ENCODE data around the gene TMC6.

The TMC6 gene

DNA sequence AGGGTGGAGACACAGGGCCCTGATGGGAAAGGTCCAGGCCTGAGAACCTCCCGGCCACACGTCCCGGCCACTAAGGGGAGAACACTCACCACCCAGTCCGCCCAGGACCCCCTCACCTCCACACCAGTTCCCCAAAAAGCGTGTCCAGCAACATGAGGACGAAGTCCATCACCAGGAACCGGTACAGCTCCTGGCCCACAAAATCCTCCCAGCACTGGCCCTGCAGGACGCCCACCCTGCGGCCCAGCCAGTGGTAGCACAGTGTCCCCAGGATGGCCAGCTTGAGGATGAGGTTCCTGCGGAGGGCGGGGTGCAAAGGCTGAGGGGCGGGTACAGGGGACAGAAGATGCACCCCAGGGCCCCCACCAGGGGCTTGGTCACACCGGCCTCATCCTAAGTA, 8.0 kb downstream of the TMC6 start:
- Histone ChIP-seq H3K18ac (ENCODE audit: low read depth in 1 of 2, low read length in 2 of 2) (no peak overlapping the region), H3K9me3 (ENCODE audit: control insufficient read depth, low read length) (no peaks in the 10 kb centered on the region), H3K36me3 (ENCODE audit: control insufficient read depth in 1 of 2, insufficient read depth in 2 of 2, low read depth in 1 of 2, low read length in 2 of 2) (peaks cover 0 to 83% of the 10 kb centered on the region in 2 experiments), H3K79me1 (replicated peaks; ENCODE audit: low read length, poor library complexity, severe bottlenecking) (peaks cover 19% of the 10 kb centered on the region), H2BK12ac (ENCODE audit: low read length in 2 of 2) (no peak overlapping the region), H2AFZ (ENCODE audit: low read depth, low read length) (no peak overlapping the region), H3K4me2 (ENCODE audit: low read length, poor library complexity, severe bottlenecking) (no peak overlapping the region), H2BK120ac (ENCODE audit: low read depth, low read length) (no peak overlapping the region), H3K23ac (ENCODE audit: low read length in 2 of 2) (no peak overlapping the region), H3K4ac (ENCODE audit: low read depth in 1 of 2, low read length in 2 of 2) (no peak overlapping the region), H3K4me1 (ENCODE audit: control insufficient read depth, insufficient read depth, low read depth, low read length) (peaks cover 5% of the 10 kb centered on the region), H4K91ac (ENCODE audit: low read length) (no peak overlapping the region), H2BK15ac (ENCODE audit: low read depth, poor library complexity, severe bottlenecking) (no peak overlapping the region), H3K4me3 (ENCODE audit: insufficient read depth in 1 of 2, low read depth in 1 of 2, low read length in 2 of 2) (no peak overlapping the region), H3K27me3 (ENCODE audit: control insufficient read depth in 1 of 2, insufficient read depth in 1 of 2, low read length in 2 of 2) (peaks cover 0 to 6% of the 10 kb centered on the region in 2 experiments), H3K27ac (ENCODE audit: low read length, poor library complexity, severe bottlenecking) (no peak overlapping the region), H3K14ac (ENCODE audit: low read length in 2 of 2) (no peak overlapping the region), H2AK5ac (ENCODE audit: low read length, severe bottlenecking) (no peak overlapping the region), H4K8ac (ENCODE audit: low read length) (no peak overlapping the region), H3K9ac (ENCODE audit: low read length) (no peak overlapping the region), H2BK5ac (ENCODE audit: low read depth, low read length, poor library complexity, severe bottlenecking) (no peak overlapping the region)
- no peak for DNase-seq
- 97% methylated on average over 13 of the region's 13 CpGs for WGBS

GRCh38 chr17:78118801-78119241, 9.7 kb downstream of the TMC6 start:
- H2BK15ac ChIP-seq (ENCODE audit: low read depth, poor library complexity, severe bottlenecking), result no peak overlapping the region
- H3K36me3 ChIP-seq (ENCODE audit: control insufficient read depth in 1 of 2, insufficient read depth in 2 of 2, low read depth in 1 of 2, low read length in 2 of 2), result peaks cover 0 to 77% of the 10 kb centered on the region in 2 experiments
- no peak overlapping the region for H3K18ac ChIP-seq (ENCODE audit: low read depth in 1 of 2, low read length in 2 of 2)
- H2AK5ac ChIP-seq (ENCODE audit: low read length, severe bottlenecking), result no peak overlapping the region
- H2AFZ ChIP-seq (ENCODE audit: low read depth, low read length), result no peak overlapping the region
- H3K4ac ChIP-seq (ENCODE audit: low read depth in 1 of 2, low read length in 2 of 2), result no peak overlapping the region
- H2BK5ac ChIP-seq (ENCODE audit: low read depth, low read length, poor library complexity, severe bottlenecking), result no peak overlapping the region
- H3K79me1 ChIP-seq (replicated peaks; ENCODE audit: low read length, poor library complexity, severe bottlenecking), result peaks cover 15% of the 10 kb centered on the region
- H3K9ac ChIP-seq (ENCODE audit: low read length), result no peak overlapping the region
- no peak overlapping the region for H3K27ac ChIP-seq (ENCODE audit: low read length, poor library complexity, severe bottlenecking)
- no peak overlapping the region for H2BK120ac ChIP-seq (ENCODE audit: low read depth, low read length)
- H2BK12ac ChIP-seq (ENCODE audit: low read length in 2 of 2), result no peak overlapping the region
- no peak overlapping the region for H3K4me2 ChIP-seq (ENCODE audit: low read length, poor library complexity, severe bottlenecking)
- H3K4me3 ChIP-seq (ENCODE audit: insufficient read depth in 1 of 2, low read depth in 1 of 2, low read length in 2 of 2), result peak overlapping the region in 1 of 2 experiments; percentile 33
- H3K9me3 ChIP-seq (ENCODE audit: control insufficient read depth, low read length), result no peaks in the 10 kb centered on the region
- no peak for DNase-seq
- WGBS, result 97% methylated on average over 14 of the region's 14 CpGs
- H3K4me1 ChIP-seq (ENCODE audit: control insufficient read depth, insufficient read depth, low read depth, low read length), result peaks cover 3% of the 10 kb centered on the region
- no peak overlapping the region for H3K14ac ChIP-seq (ENCODE audit: low read length in 2 of 2)
- no peak overlapping the region for H3K23ac ChIP-seq (ENCODE audit: low read length in 2 of 2)
- peaks cover 0 to 21% of the 10 kb centered on the region in 2 experiments for H3K27me3 ChIP-seq (ENCODE audit: control insufficient read depth in 1 of 2, insufficient read depth in 1 of 2, low read length in 2 of 2)
- H4K8ac ChIP-seq (ENCODE audit: low read length), result no peak overlapping the region
- no peak overlapping the region for H4K91ac ChIP-seq (ENCODE audit: low read length)

- no peak overlapping the region for H3K23ac ChIP-seq (ENCODE audit: low read length in 2 of 2)
- H3K14ac ChIP-seq (ENCODE audit: low read length in 2 of 2), result no peak overlapping the region
- H4K91ac ChIP-seq (ENCODE audit: low read length), result no peak overlapping the region
- peaks cover 0 to 73% of the 10 kb centered on the region in 2 experiments for H3K36me3 ChIP-seq (ENCODE audit: control insufficient read depth in 1 of 2, insufficient read depth in 2 of 2, low read depth in 1 of 2, low read length in 2 of 2)
- H3K9me3 ChIP-seq (ENCODE audit: control insufficient read depth, low read length), result no peaks in the 10 kb centered on the region
- H3K4me2 ChIP-seq (ENCODE audit: low read length, poor library complexity, severe bottlenecking), result no peak overlapping the region
- peaks cover 0 to 34% of the 10 kb centered on the region in 2 experiments for H3K27me3 ChIP-seq (ENCODE audit: control insufficient read depth in 1 of 2, insufficient read depth in 1 of 2, low read length in 2 of 2)
- no peak overlapping the region for H3K4ac ChIP-seq (ENCODE audit: low read depth in 1 of 2, low read length in 2 of 2)
- H3K27ac ChIP-seq (ENCODE audit: low read length, poor library complexity, severe bottlenecking), result no peak overlapping the region
- DNase-seq, result no peak
- peaks cover 6% of the 10 kb centered on the region for H3K4me1 ChIP-seq (ENCODE audit: control insufficient read depth, insufficient read depth, low read depth, low read length)
- 91% methylated on average over 40 of the region's 41 CpGs for WGBS
- no peak overlapping the region for H2BK5ac ChIP-seq (ENCODE audit: low read depth, low read length, poor library complexity, severe bottlenecking)
- no peak overlapping the region for H2AFZ ChIP-seq (ENCODE audit: low read depth, low read length)
- no peak overlapping the region for H2BK15ac ChIP-seq (ENCODE audit: low read depth, poor library complexity, severe bottlenecking)
- peaks cover 13% of the 10 kb centered on the region for H3K79me1 ChIP-seq (replicated peaks; ENCODE audit: low read length, poor library complexity, severe bottlenecking)
- H2BK120ac ChIP-seq (ENCODE audit: low read depth, low read length), result no peak overlapping the region
- no peak overlapping the region for H4K8ac ChIP-seq (ENCODE audit: low read length)
- no peak overlapping the region for H3K18ac ChIP-seq (ENCODE audit: low read depth in 1 of 2, low read length in 2 of 2)
- no peak overlapping the region for H3K9ac ChIP-seq (ENCODE audit: low read length)
- no peak overlapping the region for H2BK12ac ChIP-seq (ENCODE audit: low read length in 2 of 2)
- no peak overlapping the region for H3K4me3 ChIP-seq (ENCODE audit: insufficient read depth in 1 of 2, low read depth in 1 of 2, low read length in 2 of 2)
- no peak overlapping the region for H2AK5ac ChIP-seq (ENCODE audit: low read length, severe bottlenecking)
Measured at GRCh38 chr17:78117027-78117981, 11.3 kb downstream of the TMC6 start.

GRCh38 chr17:78116411-78116810, 12.1 kb downstream of the TMC6 start:
- no peaks in the 10 kb centered on the region for H3K9me3 ChIP-seq (ENCODE audit: control insufficient read depth, low read length)
- no peak overlapping the region for H2AFZ ChIP-seq (ENCODE audit: low read depth, low read length)
- H2AK5ac ChIP-seq (ENCODE audit: low read length, severe bottlenecking), result no peak overlapping the region
- no peak overlapping the region for H3K27ac ChIP-seq (ENCODE audit: low read length, poor library complexity, severe bottlenecking)
- no peak overlapping the region for H3K4me2 ChIP-seq (ENCODE audit: low read length, poor library complexity, severe bottlenecking)
- no peak overlapping the region for H3K4ac ChIP-seq (ENCODE audit: low read depth in 1 of 2, low read length in 2 of 2)
- H3K18ac ChIP-seq (ENCODE audit: low read depth in 1 of 2, low read length in 2 of 2), result no peak overlapping the region
- no peak overlapping the region for H3K4me3 ChIP-seq (ENCODE audit: insufficient read depth in 1 of 2, low read depth in 1 of 2, low read length in 2 of 2)
- no peak overlapping the region for H4K8ac ChIP-seq (ENCODE audit: low read length)
- no peak overlapping the region for H2BK120ac ChIP-seq (ENCODE audit: low read depth, low read length)
- no peak overlapping the region for H3K14ac ChIP-seq (ENCODE audit: low read length in 2 of 2)
- no peak overlapping the region for H2BK12ac ChIP-seq (ENCODE audit: low read length in 2 of 2)
- H3K4me1 ChIP-seq (ENCODE audit: control insufficient read depth, insufficient read depth, low read depth, low read length), result peaks cover 4% of the 10 kb centered on the region
- 95% methylated on average over 9 of the region's 9 CpGs for WGBS
- no peak overlapping the region for H2BK5ac ChIP-seq (ENCODE audit: low read depth, low read length, poor library complexity, severe bottlenecking)
- H3K36me3 ChIP-seq (ENCODE audit: control insufficient read depth in 1 of 2, insufficient read depth in 2 of 2, low read depth in 1 of 2, low read length in 2 of 2), result peaks cover 0 to 73% of the 10 kb centered on the region in 2 experiments
- H2BK15ac ChIP-seq (ENCODE audit: low read depth, poor library complexity, severe bottlenecking), result no peak overlapping the region
- H4K91ac ChIP-seq (ENCODE audit: low read length), result no peak overlapping the region
- H3K23ac ChIP-seq (ENCODE audit: low read length in 2 of 2), result no peak overlapping the region
- H3K27me3 ChIP-seq (ENCODE audit: control insufficient read depth in 1 of 2, insufficient read depth in 1 of 2, low read length in 2 of 2), result peaks cover 0 to 41% of the 10 kb centered on the region in 2 experiments
- no peak for DNase-seq
- no peak overlapping the region for H3K9ac ChIP-seq (ENCODE audit: low read length)
- H3K79me1 ChIP-seq (replicated peaks; ENCODE audit: low read length, poor library complexity, severe bottlenecking), result peaks cover 5% of the 10 kb centered on the region
